ENCODE measurements around the gene LRP2.

DNA sequence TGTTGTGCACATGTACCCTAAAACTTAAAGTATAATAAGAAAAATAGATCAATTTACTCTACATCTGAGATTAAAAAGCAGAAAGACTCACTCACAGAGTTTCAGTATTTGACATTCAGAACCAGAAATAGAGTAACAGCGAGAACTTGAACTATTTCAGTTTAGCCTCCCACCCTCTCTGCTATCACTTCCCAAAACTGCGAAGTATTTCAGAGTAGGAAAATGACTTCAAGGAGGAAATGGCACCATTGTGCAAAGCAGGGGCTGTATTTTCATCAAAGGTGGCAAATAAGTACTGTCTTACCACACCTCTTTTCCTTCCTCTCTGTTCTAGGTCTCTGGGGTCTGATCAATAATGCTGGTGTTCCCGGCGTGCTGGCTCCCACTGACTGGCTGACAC, 279.3 kb downstream of the LRP2 start:
- TF ChIP-seq, protein P1, sequence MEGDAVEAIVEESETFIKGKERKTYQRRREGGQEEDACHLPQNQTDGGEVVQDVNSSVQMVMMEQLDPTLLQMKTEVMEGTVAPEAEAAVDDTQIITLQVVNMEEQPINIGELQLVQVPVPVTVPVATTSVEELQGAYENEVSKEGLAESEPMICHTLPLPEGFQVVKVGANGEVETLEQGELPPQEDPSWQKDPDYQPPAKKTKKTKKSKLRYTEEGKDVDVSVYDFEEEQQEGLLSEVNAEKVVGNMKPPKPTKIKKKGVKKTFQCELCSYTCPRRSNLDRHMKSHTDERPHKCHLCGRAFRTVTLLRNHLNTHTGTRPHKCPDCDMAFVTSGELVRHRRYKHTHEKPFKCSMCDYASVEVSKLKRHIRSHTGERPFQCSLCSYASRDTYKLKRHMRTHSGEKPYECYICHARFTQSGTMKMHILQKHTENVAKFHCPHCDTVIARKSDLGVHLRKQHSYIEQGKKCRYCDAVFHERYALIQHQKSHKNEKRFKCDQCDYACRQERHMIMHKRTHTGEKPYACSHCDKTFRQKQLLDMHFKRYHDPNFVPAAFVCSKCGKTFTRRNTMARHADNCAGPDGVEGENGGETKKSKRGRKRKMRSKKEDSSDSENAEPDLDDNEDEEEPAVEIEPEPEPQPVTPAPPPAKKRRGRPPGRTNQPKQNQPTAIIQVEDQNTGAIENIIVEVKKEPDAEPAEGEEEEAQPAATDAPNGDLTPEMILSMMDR (IDR thresholded peaks at IDR 0.05 in 4 of 5, conservative IDR thresholded peaks at IDR 0.05 in 1 of 5) = no peak
- TF ChIP-seq POLR2A (IDR thresholded peaks at IDR 0.05) = no peak
